ENCODE results near the gene PACSIN2.

GRCh38 chr22:42897960-42898359 lies 117.0 kb downstream of the PACSIN2 start:
- no peak for TF ChIP-seq CTCF (IDR thresholded peaks at IDR 0.05)
- no peak for TF ChIP-seq ZFX (IDR thresholded peaks at IDR 0.05; ENCODE audit: borderline replicate concordance)
